M059J (cell line): ENCODE data around the gene TMEFF1. TPM values are rescaled to one million over a fixed set of nuclear protein-coding genes. Genes with fewer than 3 reads are reported as not detected.
"Not testable (repeated sequence)": the region's sequence is repeated elsewhere in the genome, so short reads cannot be mapped to it uniquely, and the experiment has no call there.

Experiments
- DNase-seq: peaks from one replicate; pipeline ENCODE4 v3.0.0-alpha.2; 2012; ENCODE audit warnings: low read depth
- total RNA-seq: library from RNA; depleted of rRNA; stranded (reverse); fragments of >200 nt; shearing (Covaris generic); gene quantifications from 2 replicates; pipeline ENCODE4 v1.2.3, GENCODE V29; 2014; rRNA removed

Gene TMEFF1, protein sequence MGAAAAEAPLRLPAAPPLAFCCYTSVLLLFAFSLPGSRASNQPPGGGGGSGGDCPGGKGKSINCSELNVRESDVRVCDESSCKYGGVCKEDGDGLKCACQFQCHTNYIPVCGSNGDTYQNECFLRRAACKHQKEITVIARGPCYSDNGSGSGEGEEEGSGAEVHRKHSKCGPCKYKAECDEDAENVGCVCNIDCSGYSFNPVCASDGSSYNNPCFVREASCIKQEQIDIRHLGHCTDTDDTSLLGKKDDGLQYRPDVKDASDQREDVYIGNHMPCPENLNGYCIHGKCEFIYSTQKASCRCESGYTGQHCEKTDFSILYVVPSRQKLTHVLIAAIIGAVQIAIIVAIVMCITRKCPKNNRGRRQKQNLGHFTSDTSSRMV
- total RNA-seq = 0.05 and 4.0 TPM in 2 replicates

DNA sequence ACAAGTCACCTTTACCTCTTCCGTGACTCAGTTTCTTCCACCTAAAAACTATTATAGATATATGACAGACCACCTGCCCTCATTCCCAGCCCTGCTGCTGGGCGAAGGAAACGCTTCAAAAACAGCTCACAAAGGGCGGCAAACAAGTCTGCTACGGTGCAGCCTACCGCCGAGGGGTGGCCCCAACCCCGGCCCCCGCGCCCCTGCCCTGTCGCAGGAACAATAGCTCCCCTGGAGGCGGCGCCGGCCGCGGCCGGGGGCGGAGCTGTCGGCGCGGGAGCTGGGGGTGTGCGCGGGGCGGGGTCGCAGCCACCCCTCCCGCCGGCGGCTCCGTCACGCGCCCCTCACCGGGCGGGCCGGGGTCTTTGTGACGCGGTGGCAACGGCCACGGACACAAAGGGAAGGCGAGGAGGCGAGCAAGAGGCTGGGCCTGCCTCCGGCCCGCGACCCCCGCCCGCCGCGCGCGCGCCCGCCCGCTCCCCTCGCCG is at the start of gene TMEFF1:
Gene TMEFF1, plus strand, starts transcription at position 362 of the 488 bp plus-strand sequence. CDS start 396 bp downstream, outside the sequence.
- DNase-seq = peak; percentile 41

DNA sequence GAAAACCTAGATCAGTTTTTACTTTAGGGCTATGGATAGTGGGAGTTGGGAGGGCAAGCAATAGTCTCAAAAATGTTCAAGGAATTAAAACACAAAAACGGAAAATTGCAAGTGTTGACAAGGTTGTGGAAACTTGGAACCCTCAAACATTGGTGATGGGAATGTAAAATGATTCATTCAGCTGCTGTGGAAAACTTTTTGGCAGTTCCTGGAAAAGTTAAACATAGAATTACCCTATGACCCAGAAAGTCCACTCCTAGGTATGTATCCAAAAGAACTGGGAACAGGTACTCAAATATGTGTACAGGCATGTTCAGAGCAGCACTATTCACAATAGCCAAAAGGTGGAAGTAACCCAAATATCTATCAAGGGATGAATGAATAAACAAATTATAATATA is 47.2 kb upstream of the TMEFF1 start:
- peak; percentile 38 for DNase-seq

DNA sequence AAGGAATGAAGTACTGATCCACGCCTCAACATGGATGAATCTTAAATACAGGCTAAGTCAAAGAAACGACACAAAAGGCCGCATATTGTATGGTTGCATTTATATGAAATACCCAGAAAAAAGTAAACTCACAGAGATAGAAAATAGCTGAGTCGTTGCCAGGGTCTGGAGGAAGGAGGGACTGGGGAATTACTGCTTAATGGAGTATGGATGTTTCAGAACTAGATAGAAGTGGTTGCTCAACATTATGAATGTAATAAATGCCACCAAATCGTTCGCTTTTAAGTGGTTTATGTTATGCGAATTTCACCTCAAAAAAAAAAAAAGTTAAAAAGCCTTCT is 46.8 kb upstream of the TMEFF1 start:
- DNase-seq = no peak

DNA sequence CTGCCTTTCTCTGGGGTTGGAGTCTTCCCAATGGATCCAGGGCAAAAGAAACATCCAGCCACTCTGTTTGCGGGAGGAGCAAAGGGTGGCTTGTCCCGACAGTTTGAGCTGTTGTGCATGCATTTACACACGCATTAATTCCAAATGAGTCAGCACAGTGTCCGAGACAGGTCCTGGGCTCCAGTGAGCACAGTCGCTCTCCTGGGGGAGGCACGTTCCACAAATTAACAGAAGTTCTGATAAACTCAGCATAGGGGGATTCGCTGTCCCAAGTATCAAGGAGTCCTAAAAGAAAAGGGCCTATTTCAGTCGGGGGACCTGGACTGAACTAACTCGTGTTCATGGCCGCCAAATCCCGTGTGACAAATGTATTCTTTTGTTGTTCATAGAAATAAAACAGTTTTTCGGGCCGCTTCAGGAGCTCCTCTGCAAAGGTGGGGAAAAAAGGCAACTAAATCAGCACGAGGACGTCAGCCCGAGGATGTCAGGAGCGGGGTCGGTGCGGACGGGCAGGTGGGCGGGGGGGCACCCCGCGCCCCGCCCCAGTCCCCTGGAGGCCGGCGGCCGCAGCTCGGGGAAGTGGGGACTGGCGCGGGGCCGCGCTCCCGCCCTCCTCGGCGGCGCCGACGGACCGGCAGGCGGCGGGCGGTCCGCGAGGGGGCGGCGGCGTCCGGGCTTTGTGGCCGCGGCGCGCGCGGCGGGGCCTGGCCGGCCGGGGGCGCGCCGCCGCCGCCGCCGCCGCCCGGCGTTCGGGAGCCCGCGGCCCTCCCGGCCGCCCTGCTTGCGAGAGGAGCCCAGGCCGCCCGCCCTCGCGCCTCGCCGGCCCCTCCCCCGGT is 46.2 kb upstream of the TMEFF1 start, which contains the start of gene MSANTD3:
Gene MSANTD3, plus strand, starts transcription at position 614 of the 836 bp plus-strand sequence. CDS start 14,796 bp downstream, outside the sequence.
- peak; percentile 89 for DNase-seq

DNA sequence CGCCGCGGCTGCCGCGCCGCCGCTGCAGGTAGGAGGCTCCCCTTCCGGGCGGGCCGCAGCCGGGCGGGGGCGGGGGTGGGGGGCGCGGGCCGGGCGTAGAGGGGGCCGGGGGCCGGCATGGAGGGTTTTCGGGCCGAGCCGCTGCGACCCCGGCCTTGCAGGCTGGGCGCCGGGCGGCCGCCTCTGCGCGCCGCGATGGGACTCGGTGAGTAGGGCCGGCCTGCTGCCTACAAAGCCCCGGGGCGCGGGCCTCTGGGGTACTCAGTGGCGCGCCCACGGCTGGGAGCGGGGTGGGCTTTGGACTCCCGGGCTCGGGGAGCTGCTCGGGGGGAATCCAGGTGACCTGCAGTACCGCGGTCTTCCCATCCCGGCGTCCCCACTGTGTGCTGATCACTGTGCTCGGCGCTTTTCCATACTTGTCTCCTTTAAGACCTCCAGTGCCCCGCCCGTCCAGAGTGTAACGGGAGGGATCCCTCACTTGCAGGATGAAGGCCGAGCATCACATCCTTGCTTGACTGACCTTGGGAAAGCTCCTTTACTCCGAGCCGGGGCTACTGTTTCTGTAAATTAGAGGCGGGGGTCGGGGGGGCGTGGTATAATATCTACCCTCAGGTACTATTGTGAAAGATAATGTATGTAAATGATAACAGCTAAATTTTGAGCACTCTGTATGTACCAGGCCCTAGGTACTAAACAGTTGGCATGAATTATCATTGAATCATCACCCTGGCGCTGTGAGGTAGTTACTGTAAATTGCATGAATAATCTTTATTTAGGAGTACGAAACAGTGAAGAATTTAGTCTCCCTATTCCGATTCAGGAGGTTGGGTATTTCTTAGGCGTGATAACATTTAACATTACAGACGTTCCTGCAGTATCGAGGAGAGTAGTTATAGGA is 45.3 kb upstream of the TMEFF1 start:
- DNase-seq = peak; percentile 83

DNA sequence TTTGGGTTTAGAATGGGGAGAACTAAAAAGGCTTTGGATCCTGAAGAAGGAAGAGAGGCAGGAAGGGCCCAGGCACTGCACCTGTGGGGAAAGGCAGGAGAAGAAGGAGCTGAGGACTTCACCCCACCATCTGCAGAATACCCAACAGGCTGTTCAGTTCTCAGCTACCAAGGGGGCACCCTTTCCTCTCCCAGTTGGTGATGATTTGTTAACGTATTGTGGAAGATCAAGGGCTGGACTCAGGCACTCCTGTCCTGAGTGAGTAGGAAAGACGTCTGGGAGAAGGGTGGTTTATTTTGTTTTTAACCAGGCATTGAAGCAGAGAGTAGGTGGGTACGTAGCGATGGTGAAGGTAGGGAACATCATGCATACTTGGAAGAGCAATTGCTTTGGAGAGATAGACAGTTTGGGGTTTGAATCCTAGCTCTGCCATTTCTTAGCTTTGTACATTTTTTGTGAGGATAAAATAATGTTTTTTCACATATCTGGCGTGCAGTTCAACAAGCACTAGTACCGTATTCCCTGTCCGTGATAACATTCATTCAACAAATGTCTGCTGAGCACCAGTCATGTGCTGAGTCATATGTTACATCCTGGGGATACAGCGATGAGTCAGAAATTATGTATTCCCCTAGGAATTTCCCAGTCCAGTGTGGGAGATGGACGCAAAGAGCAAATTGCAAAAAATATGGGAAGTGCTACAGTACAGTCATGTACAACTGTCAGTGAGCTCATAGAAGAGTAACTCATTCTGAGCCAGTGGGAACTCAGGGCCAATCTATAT is 43.9 kb upstream of the TMEFF1 start:
- peak; percentile 99 for DNase-seq

DNA sequence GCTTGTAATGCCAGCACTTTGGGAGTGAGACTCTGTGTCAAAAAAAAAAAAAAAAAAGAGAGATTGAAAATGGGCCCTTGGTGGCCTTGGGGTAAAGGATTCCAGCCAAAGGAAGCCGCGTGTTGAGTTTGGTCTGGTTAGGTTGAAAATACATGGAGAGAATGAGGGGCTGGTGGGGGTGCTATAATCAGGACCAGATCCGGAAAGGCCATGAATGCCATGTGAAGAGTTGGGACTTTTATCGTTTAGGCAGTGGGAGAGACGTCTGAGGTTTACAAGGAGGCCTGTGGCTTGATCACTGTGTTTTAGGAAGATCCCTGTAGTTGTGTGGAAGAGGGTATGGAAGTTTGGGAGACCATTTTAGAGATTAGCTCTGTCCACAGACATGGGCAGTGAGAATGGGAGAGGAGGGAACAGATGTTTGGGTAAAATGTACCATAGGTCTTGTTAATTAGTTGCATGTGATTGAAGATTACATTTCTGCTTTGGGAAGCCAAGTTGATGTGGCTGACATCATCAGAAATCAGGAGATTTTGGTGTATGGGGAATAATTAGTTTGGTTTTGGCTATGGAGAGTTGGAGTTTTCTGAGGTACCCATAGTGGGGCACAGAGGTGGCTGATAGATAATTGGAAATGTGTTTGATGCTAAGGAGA is 42.5 kb upstream of the TMEFF1 start:
- no peak for DNase-seq

DNA sequence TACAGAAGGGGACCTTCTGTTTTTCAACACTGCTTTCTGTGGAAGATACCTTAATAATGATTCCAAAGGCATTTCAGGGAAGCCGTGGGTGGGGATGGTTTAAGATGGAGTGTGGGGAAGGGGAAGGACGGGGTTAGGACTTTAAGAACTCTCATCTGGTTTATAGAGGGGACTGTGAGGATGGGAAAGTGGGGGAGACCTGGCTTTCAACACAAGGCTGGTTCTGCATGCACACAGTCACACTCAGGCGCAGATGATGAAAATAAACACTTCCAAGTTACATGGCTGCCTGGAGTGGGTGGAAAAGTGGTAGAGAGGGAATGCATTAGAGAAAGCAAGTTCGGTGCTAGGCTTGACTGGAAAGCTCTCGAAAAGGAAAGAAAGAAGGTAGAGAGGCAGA is 41.1 kb upstream of the TMEFF1 start:
- no peak for DNase-seq

DNA sequence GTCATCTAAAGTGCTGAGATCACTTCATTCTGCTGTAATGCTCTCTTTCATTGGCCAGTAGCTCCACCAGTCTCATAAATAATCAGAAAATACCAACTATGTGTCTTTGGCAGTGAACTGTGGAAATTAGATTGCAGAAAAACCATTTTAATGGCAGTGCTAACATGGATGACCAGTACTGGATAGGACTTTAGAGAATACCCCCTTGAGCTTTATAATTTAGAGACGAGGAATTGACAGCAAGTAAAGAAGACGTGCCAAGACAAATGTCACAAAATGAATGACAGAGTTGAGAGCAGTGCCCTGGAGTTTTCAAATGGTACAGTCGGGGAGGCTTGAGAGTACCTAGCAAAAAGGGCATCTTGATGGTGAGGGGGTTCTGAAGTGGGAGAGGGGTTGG is 40.2 kb upstream of the TMEFF1 start:
- DNase-seq = no peak

DNA sequence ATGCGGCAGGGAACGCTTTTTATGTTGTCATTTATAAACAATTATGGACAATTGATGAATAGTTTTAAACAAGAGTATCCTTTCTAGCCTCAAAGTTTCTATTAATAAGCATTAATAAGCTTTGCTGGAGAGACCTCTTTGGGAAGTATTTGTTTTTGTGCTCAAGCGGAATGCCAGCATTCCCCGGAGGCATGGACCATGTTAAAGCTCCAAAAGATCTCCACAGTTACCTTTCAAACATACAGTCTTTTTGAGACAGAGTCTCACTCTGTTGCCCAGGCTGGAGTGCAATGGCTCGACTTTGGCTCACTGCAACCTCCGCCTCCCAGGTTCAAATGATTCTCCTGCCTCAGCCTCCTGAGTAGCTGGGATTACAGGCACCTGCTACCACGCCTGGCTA is 36.4 kb upstream of the TMEFF1 start:
- DNase-seq = no peak

DNA sequence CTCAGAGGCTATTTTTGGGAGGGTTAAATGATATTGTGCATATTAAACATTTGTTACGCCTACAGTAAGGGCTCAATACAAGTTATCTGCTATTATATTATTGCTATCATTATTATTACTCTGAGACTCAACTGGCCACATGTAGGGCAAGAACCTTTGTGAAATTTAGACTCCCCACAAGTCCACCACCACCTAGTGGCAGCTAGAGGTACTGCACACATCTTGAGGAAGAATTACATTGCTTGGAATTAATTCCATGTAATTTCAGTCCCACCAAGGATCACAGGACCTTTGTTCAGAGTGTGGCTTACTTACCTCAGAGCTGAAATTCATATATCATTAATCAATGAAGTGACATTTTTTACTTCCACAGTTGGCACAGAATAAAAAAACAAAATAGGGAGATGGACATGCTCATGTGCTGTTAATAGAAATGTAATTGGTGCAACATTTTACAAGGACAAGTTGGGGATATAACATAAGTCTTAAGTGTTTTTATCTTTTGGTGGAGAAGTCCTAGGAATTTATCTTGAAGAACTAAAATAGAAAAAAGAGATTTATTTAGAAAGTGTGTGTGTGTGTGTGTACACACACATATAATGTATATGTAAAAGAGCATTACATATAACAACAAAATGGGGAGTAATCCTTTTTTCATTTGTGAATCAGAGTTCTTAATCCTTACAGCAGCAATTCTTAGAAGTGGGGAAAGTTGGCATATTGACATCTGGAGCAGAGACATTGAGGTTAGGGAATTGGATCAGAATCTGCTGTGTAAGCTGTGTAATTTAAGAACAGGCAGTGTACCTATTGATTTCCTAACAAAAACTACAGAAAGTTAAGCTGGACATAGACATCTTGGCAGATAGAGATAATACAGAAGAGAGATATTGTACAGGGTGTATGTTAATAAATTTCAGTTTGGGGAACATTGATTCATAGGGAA is 34.8 kb upstream of the TMEFF1 start:
- peak; percentile 74 for DNase-seq

DNA sequence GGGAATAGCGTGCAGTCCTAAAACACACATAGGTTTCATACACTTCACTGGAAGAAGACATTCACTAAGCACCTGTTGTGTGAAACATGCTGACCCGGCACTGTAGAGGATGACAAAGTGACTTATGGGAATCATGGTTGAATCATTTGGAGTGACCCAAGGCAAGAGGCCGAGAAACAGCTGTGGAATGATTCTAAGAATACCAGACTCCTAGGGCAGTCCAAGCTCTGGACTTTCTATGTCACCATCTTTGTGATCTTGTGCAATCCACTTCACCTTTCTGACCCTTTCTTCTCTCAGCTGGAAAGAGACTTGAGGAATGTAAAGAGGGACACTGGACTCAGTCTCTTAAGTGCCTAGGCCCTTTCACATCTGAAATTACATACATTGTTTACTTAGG is 32.9 kb upstream of the TMEFF1 start:
- DNase-seq = peak; percentile 57

DNA sequence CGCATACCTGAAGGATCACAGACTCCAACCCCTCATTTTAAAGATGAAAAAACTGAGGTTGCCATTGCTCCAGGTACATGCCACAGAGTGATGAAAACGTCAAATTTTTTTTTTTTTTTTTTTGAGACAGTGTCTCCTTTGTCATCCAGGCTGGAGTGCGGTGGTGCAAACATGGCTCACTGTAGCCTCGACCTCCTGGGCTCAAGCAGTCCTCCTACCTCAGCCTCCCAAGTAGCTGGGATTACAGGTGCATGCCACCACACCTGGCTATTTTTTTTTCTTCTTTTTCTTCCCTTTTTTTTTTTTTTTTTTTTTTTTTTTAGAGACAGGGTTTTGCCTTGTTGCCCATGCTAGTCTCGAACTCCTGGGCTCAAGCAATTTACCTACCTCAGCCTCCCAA is 32.5 kb upstream of the TMEFF1 start:
- DNase-seq = not testable (repeated sequence)

DNA sequence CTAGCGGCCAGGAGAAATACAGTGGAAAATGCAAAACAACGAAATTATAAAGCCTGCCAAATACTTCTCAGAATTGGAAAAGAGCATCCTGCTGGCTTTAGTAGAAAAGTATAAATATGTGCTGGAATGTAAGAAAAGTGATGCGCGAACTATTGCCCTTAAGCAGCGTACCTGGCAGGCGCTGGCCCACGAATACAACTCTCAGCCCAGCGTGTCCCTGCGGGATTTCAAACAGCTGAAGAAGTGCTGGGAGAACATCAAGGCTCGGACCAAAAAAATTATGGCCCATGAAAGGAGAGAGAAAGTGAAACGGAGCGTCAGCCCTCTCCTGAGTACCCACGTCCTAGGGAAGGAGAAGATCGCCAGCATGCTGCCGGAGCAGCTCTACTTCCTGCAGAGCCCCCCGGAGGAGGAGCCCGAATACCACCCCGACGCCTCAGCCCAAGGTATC is 31.0 kb upstream of the TMEFF1 start:
- DNase-seq = no peak

DNA sequence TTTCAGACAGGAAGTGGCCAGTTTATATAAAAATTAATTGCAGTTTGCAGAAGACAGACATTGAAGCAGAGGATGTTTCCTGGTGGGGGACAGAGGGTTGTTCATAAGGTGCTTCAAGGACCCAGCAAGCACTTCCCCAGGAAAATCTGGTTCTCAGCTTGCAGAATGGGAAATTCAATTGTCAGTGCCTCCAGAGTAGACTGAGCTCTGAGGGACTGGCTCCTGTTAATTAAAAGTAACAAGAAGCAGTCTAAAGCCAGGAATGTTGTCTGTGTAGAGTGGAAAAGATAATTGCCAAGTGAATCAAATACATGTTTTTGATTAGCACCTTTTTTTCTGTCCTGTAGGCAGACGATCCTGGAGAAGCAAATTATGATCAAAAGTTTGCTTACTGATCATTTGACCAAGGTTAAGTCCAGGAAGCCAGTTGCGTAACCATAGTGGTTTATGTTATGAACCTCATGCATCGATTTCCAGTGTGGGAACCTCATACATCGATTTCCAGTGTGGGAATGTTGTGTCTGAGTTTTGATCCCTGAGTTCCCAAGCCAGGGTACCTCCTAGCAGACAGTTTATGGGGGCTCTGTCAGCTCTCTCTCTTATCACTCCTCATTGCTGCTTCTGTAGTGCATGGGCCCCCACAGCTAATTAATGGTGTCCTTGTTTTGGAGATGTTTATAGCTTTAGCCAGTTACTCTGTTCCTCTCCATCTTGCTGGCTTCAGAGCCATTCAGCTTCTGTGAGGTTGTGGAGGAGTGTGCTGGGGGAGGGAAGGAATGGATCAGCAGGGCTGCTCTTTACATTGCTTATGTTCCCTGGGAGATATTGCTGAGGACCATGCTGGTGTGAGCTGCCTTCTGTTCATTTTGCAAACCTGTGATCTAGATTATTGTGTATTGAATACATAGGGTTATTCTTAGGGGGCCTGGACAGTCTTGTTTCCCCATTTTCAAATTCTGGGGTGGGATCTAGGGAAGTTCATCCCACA is 28.9 kb upstream of the TMEFF1 start:
- DNase-seq = peak; percentile 30

DNA sequence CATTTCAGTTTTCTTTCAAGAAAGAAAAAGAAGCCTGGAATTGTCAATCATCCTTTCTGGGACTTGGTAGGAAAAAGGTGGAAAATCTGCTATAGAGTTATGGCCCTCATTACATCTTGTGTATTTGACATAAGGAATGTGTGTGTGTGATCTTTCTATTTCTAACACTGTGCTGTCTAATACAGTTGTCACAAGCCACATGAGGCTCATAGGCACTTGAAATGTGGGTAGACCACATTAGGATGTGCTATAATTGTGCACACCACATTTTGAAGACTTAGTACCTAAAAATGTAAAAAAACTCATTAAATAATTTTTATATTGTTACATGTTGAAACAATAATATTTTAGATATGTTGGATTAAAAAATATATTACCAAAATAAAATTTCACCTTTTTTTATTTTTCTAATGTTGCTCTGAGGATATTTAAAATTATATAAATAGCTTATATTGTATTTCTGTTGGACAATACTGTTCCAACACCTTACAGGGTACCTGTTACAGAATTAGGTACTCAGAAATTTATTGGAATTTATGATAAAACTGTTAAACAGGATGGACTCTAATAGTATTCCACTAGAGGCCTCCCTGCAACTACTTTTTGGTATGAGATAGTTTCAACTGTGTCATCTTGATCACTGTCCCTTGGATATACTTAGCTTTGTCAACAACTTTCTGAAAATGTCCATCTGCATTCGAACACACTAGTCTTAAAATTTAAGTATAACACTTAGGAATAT is 27.6 kb upstream of the TMEFF1 start:
- no peak for DNase-seq

DNA sequence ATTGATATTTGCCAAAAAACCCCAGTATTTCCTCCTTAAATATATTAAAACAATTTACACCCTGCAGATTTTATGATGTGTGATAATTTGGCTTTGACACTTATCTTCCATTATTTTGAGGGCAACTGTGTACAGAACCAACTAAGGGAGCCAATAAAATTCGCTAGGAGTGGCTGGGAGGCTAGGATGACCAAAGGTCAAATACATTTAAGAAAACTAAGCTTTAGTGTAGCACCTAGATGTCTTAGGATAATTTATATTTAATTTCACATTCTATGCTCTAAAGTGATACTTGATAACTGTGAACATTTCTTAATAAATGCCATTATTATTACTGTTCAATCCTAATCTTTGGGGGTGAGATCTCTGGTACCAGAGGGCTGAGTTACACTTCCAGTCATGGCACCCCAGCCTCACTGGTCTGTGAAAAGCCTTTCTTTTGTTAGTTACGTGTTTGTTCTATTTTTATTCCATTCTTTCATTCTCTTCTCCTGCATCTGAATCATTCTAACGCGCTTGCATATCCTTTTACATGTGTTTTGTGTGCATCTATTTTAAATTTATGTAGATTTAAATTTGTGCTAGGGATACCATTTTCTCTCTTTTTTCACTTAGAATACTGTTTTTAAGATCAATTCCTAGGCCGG is 26.9 kb upstream of the TMEFF1 start:
- no peak for DNase-seq
